ENCODE measurements around the gene ADGRD2. TPM values are rescaled to one million over a fixed set of nuclear protein-coding genes. Genes with fewer than 3 reads are reported as not detected.

Gene ADGRD2
- total RNA-seq (not detected), total RNA-seq (0 to 0.07 (median 0) reads per million in 29 experiments)
- total RNA-seq (2013) = not detected

GRCh38 chr9:124450241-124450924, at the start of gene ADGRD2:
ADGRD2 (plus strand) TSS chr9:124450451; CDS start chr9:124451667, 1,216 bp downstream.
- WGBS (ENCODE audit: insufficient coverage) = 12% methylated on average over 32 of the region's 41 CpGs
- no peak within 1 kb of the TSS for H3K27ac ChIP-seq (ENCODE audit: low read length)
- H3K4me1 ChIP-seq (ENCODE audit: control insufficient read depth in 1 of 2, extremely low read depth in 1 of 2, insufficient read depth in 2 of 2, low read length in 2 of 2) = peaks cover 0 to 6% of the 10 kb centered on the region in 2 experiments
- Mint-ChIP-seq H3K27ac (no peak within 1 kb of the TSS), H3K4me1 (peaks cover 0 to 8% (median 2%) of the 10 kb centered on the region in 3 donors), H3K36me3 (no peaks in the 10 kb centered on the region), H3K27me3 (peaks cover 22 to 50% of the 10 kb centered on the region in 2 donors), H3K9me3 (no peaks in the 10 kb centered on the region), H3K4me3 (peak within 1 kb of the TSS in 1 of 3 donors; percentile 23)
- H3K4me3 ChIP-seq (ENCODE audit: control insufficient read depth in 1 of 2, extremely low read depth in 1 of 2, low read length in 1 of 2) = peak within 1 kb of the TSS in 1 of 2 donors; percentile 15
- peak in 1 of 4 experiments; percentile 32 for ATAC-seq (replicated peaks in 1 of 4)
- peak in 1 of 35 experiments; percentile 8 for DNase-seq
- ChIA-PET CTCF (no interaction called here), POLR2A (no interaction called here)
- H3K27me3 ChIP-seq (replicated peaks in 1 of 2; ENCODE audit: control insufficient read depth in 2 of 2, extremely low read depth in 1 of 2, insufficient read depth in 2 of 2, low read length in 1 of 2) = peaks cover 3 to 76% of the 10 kb centered on the region in 2 experiments
- no peaks in the 10 kb centered on the region for H3K36me3 ChIP-seq (ENCODE audit: control insufficient read depth in 2 of 2, extremely low read depth in 1 of 2, insufficient read depth in 1 of 2, low read length in 1 of 2)
- no peaks in the 10 kb centered on the region for H3K9me3 ChIP-seq

- no peak for ATAC-seq (replicated peaks in 1 of 4)
- Histone ChIP-seq H3K27ac (ENCODE audit: low read length) (no peak overlapping the region), H3K27me3 (replicated peaks in 1 of 2; ENCODE audit: control insufficient read depth in 2 of 2, extremely low read depth in 1 of 2, insufficient read depth in 2 of 2, low read length in 1 of 2) (no peaks in the 10 kb centered on the region), H3K4me3 (ENCODE audit: control insufficient read depth in 1 of 2, extremely low read depth in 1 of 2, low read length in 1 of 2) (no peak overlapping the region), H3K36me3 (ENCODE audit: control insufficient read depth in 2 of 2, extremely low read depth in 1 of 2, insufficient read depth in 1 of 2, low read length in 1 of 2) (peaks cover 10 to 74% of the 10 kb centered on the region in 2 donors), H3K9me3 (no peaks in the 10 kb centered on the region), H3K4me1 (ENCODE audit: control insufficient read depth in 1 of 2, extremely low read depth in 1 of 2, insufficient read depth in 2 of 2, low read length in 2 of 2) (no peaks in the 10 kb centered on the region)
- ChIA-PET POLR2A (interaction anchor here in 1 of 2 donors (0.6 kb wide), 1 partner anchor 41 kb away, joined by 3 read pairs; no protein-coding TSS in a partner anchor), CTCF (no interaction called here)
- peaks cover 62% of the 10 kb centered on the region for H3K36me3 Mint-ChIP-seq
- WGBS (ENCODE audit: insufficient coverage) = 100% methylated on average over 1 of the region's 4 CpGs
- H3K4me1 Mint-ChIP-seq = peaks cover 44 to 56% (median 46%) of the 10 kb centered on the region in 3 donors
- no peaks in the 10 kb centered on the region for H3K27me3 Mint-ChIP-seq
- H3K4me3 Mint-ChIP-seq = no peak overlapping the region
- no peak for DNase-seq
- no peaks in the 10 kb centered on the region for H3K9me3 Mint-ChIP-seq
- H3K27ac Mint-ChIP-seq = no peak overlapping the region
These were observed 47.0 kb upstream of the ADGRD2 start for GRCh38 chr9:124403246-124403645.

- POLR2A ChIA-PET = no interaction called here
- no peak overlapping the region for H3K4me3 Mint-ChIP-seq
- no peaks in the 10 kb centered on the region for H3K27me3 ChIP-seq (replicated peaks in 1 of 2; ENCODE audit: control insufficient read depth in 2 of 2, extremely low read depth in 1 of 2, insufficient read depth in 2 of 2, low read length in 1 of 2)
- DNase-seq (no peak), ATAC-seq (replicated peaks in 1 of 4) (no peak)
- no peak overlapping the region for H3K4me3 ChIP-seq (ENCODE audit: control insufficient read depth in 1 of 2, extremely low read depth in 1 of 2, low read length in 1 of 2)
- peaks cover 65% of the 10 kb centered on the region for H3K36me3 Mint-ChIP-seq
- H3K27me3 Mint-ChIP-seq = no peaks in the 10 kb centered on the region
- H3K9me3 Mint-ChIP-seq = no peaks in the 10 kb centered on the region
- H3K4me1 Mint-ChIP-seq = peaks cover 33 to 49% (median 46%) of the 10 kb centered on the region in 3 donors
- CTCF ChIA-PET = no interaction called here
- H3K4me1 ChIP-seq (ENCODE audit: control insufficient read depth in 1 of 2, extremely low read depth in 1 of 2, insufficient read depth in 2 of 2, low read length in 2 of 2) = peaks cover under 1% of the 10 kb centered on the region in 2 experiments
- no peak overlapping the region for H3K27ac Mint-ChIP-seq
- no peak overlapping the region for H3K27ac ChIP-seq (ENCODE audit: low read length)
- 100% methylated on average over 2 of the region's 3 CpGs for WGBS (ENCODE audit: insufficient coverage)
- H3K36me3 ChIP-seq (ENCODE audit: control insufficient read depth in 2 of 2, extremely low read depth in 1 of 2, insufficient read depth in 1 of 2, low read length in 1 of 2) = peaks cover 10 to 87% of the 10 kb centered on the region in 2 donors
- H3K9me3 ChIP-seq = no peaks in the 10 kb centered on the region
These were observed 40.8 kb upstream of the ADGRD2 start for GRCh38 chr9:124409410-124409809.

- Mint-ChIP-seq H3K4me3 (no peak overlapping the region), H3K36me3 (peaks cover 59% of the 10 kb centered on the region), H3K27me3 (no peaks in the 10 kb centered on the region), H3K4me1 (peaks cover 43 to 53% (median 52%) of the 10 kb centered on the region in 3 donors), H3K9me3 (peaks cover 0 to under 1% (median under 1%) of the 10 kb centered on the region in 3 donors), H3K27ac (no peak overlapping the region)
- POLR2A ChIA-PET = interaction anchor here in 1 of 2 donors (0.7 kb wide), 1 partner anchor 99 kb away, joined by 8 read pairs; no protein-coding TSS in a partner anchor
- ATAC-seq (replicated peaks in 1 of 4) = no peak
- Histone ChIP-seq H3K9me3 (no peaks in the 10 kb centered on the region), H3K36me3 (ENCODE audit: control insufficient read depth in 2 of 2, extremely low read depth in 1 of 2, insufficient read depth in 1 of 2, low read length in 1 of 2) (peaks cover 10 to 81% of the 10 kb centered on the region in 2 donors), H3K27ac (ENCODE audit: low read length) (no peak overlapping the region), H3K4me3 (ENCODE audit: control insufficient read depth in 1 of 2, extremely low read depth in 1 of 2, low read length in 1 of 2) (no peak overlapping the region), H3K4me1 (ENCODE audit: control insufficient read depth in 1 of 2, extremely low read depth in 1 of 2, insufficient read depth in 2 of 2, low read length in 2 of 2) (peaks cover 7 to 8% of the 10 kb centered on the region in 2 experiments), H3K27me3 (replicated peaks in 1 of 2; ENCODE audit: control insufficient read depth in 2 of 2, extremely low read depth in 1 of 2, insufficient read depth in 2 of 2, low read length in 1 of 2) (no peaks in the 10 kb centered on the region)
- DNase-seq = no peak
- no CpG with 5 or more reads among the region's 3 CpGs for WGBS (ENCODE audit: insufficient coverage)
- CTCF ChIA-PET = interaction anchor here (0.8 to 1.1 kb wide), 2 partner anchors 10 to 127 kb away, joined by 5 read pairs; no protein-coding TSS in a partner anchor
These were observed 39.8 kb upstream of the ADGRD2 start for GRCh38 chr9:124410321-124410913.

GRCh38 chr9:124411514-124412227, 38.6 kb upstream of the ADGRD2 start:
- H3K27ac ChIP-seq (ENCODE audit: low read length) = no peak overlapping the region
- Mint-ChIP-seq H3K9me3 (peaks cover 0 to 3% (median 3%) of the 10 kb centered on the region in 3 donors), H3K36me3 (peaks cover 48% of the 10 kb centered on the region), H3K27me3 (no peaks in the 10 kb centered on the region), H3K4me1 (peaks cover 37 to 53% (median 52%) of the 10 kb centered on the region in 3 donors), H3K27ac (no peak overlapping the region), H3K4me3 (no peak overlapping the region)
- POLR2A ChIA-PET = interaction anchor here in 1 of 2 donors (0.9 kb wide), 1 partner anchor 1089 kb away, joined by 3 read pairs; no protein-coding TSS in a partner anchor
- DNase-seq (no peak), ATAC-seq (replicated peaks in 1 of 4) (no peak)
- CTCF ChIA-PET = no interaction called here
- H3K9me3 ChIP-seq = no peaks in the 10 kb centered on the region
- H3K4me3 ChIP-seq (ENCODE audit: control insufficient read depth in 1 of 2, extremely low read depth in 1 of 2, low read length in 1 of 2) = no peak overlapping the region
- no CpG with 5 or more reads among the region's 5 CpGs for WGBS (ENCODE audit: insufficient coverage)
- peaks cover 7 to 14% of the 10 kb centered on the region in 2 experiments for H3K4me1 ChIP-seq (ENCODE audit: control insufficient read depth in 1 of 2, extremely low read depth in 1 of 2, insufficient read depth in 2 of 2, low read length in 2 of 2)
- H3K36me3 ChIP-seq (ENCODE audit: control insufficient read depth in 2 of 2, extremely low read depth in 1 of 2, insufficient read depth in 1 of 2, low read length in 1 of 2) = peaks cover 4 to 69% of the 10 kb centered on the region in 2 donors
- no peaks in the 10 kb centered on the region for H3K27me3 ChIP-seq (replicated peaks in 1 of 2; ENCODE audit: control insufficient read depth in 2 of 2, extremely low read depth in 1 of 2, insufficient read depth in 2 of 2, low read length in 1 of 2)

- no peaks in the 10 kb centered on the region for H3K9me3 ChIP-seq
- H3K27me3 ChIP-seq (replicated peaks in 1 of 2; ENCODE audit: control insufficient read depth in 2 of 2, extremely low read depth in 1 of 2, insufficient read depth in 2 of 2, low read length in 1 of 2) = no peaks in the 10 kb centered on the region
- Mint-ChIP-seq H3K27me3 (no peaks in the 10 kb centered on the region), H3K36me3 (peaks cover 47% of the 10 kb centered on the region), H3K4me3 (no peak overlapping the region), H3K4me1 (peaks cover 35 to 52% (median 51%) of the 10 kb centered on the region in 3 donors), H3K27ac (no peak overlapping the region), H3K9me3 (peaks cover 0 to 3% (median 3%) of the 10 kb centered on the region in 3 donors)
- H3K27ac ChIP-seq (ENCODE audit: low read length) = no peak overlapping the region
- no peak for DNase-seq
- no peak for ATAC-seq (replicated peaks in 1 of 4)
- H3K4me1 ChIP-seq (ENCODE audit: control insufficient read depth in 1 of 2, extremely low read depth in 1 of 2, insufficient read depth in 2 of 2, low read length in 2 of 2) = peaks cover 7 to 14% of the 10 kb centered on the region in 2 experiments
- peaks cover 0 to 64% of the 10 kb centered on the region in 2 donors for H3K36me3 ChIP-seq (ENCODE audit: control insufficient read depth in 2 of 2, extremely low read depth in 1 of 2, insufficient read depth in 1 of 2, low read length in 1 of 2)
- H3K4me3 ChIP-seq (ENCODE audit: control insufficient read depth in 1 of 2, extremely low read depth in 1 of 2, low read length in 1 of 2) = no peak overlapping the region
- ChIA-PET POLR2A (interaction anchor here in 1 of 2 donors (0.9 kb wide), 1 partner anchor 1090 kb away, joined by 3 read pairs; no protein-coding TSS in a partner anchor), CTCF (no interaction called here)
- WGBS (ENCODE audit: insufficient coverage) = 100% methylated on average over 2 of the region's 3 CpGs
These were observed 38.0 kb upstream of the ADGRD2 start for GRCh38 chr9:124412228-124412575.
